PC-9 (cell line): ENCODE measurements around the gene ARPC4. TPM values are rescaled to one million over a fixed set of nuclear protein-coding genes. Genes with fewer than 3 reads are reported as not detected.

Experiments
- BruUV-seq: library from RNA; stranded (reverse); fragments of 400-500 nt; replicated peaks from 2 replicates; lab custom pipeline; 2021; lab: Mats Ljungman, UMichigan
- CTCF ChIA-PET: fragments of 300-600 bp; sonication (Branson Sonifier 250); formaldehyde crosslinking; loops from one replicate; lab custom pipeline; 2022; ENCODE audit warnings: antibody characterized with exemption; lab: Charles Lee
- POLR2A ChIA-PET: fragments of 300-600 bp; sonication (Branson Sonifier 250); formaldehyde crosslinking; loops from one replicate; lab custom pipeline; 2022; ENCODE audit warnings: antibody characterized with exemption; ENCODE audit not compliant: unreplicated experiment; lab: Charles Lee
- DNase-seq, 2 experiments: peaks; one replicate each; pipeline versions ENCODE4 v3.0.0 to v3.0.0-alpha.2; 2015 to 2022; ENCODE audit warnings: mixed read lengths in 1 of 2
- H2AFZ ChIP-seq: fragments of 200-600 bp; sonication (generic); 2 replicates; pipeline ENCODE4 v1.8.1; 2017; ENCODE audit warnings: antibody characterized with exemption
- H3F3A ChIP-seq: fragments of 200-600 bp; sonication (generic); 2 replicates; pipeline ENCODE4 v1.8.1; 2017; ENCODE audit warnings: antibody characterized with exemption, mild to moderate bottlenecking, low read depth; ENCODE audit not compliant: insufficient read depth
- H3K27ac ChIP-seq: fragments of 200-600 bp; sonication (generic); 2 replicates; pipeline ENCODE4 v1.6.1; 2016; ENCODE audit warnings: mixed run types
- H3K27me3 ChIP-seq: fragments of 200-600 bp; sonication (generic); 2 replicates; pipeline ENCODE4 v1.6.1; 2016; ENCODE audit warnings: low read depth, mixed run types; ENCODE audit not compliant: insufficient read depth
- H3K36me3 ChIP-seq: fragments of 200-600 bp; sonication (generic); 2 replicates; pipeline ENCODE4 v1.6.1; 2016; ENCODE audit warnings: low read depth, mixed run types
- H3K4me1 ChIP-seq: fragments of 200-600 bp; sonication (generic); replicated peaks from 2 replicates; pipeline ENCODE4 v1.6.1; 2016; ENCODE audit warnings: mixed run types; ENCODE audit not compliant: insufficient read depth
- H3K4me2 ChIP-seq: fragments of 200-600 bp; sonication (generic); 2 replicates; pipeline ENCODE4 v1.6.1; 2017; ENCODE audit warnings: mixed run types
- H3K4me3 ChIP-seq: fragments of 200-600 bp; sonication (generic); 2 replicates; pipeline ENCODE4 v1.6.1; 2016; ENCODE audit warnings: mixed run types
- H3K79me2 ChIP-seq: fragments of 200-600 bp; sonication (generic); 2 replicates; pipeline ENCODE4 v1.6.1; 2017; ENCODE audit warnings: low read depth, mixed run types
- H3K9me2 ChIP-seq: fragments of 200-600 bp; sonication (generic); 2 replicates; pipeline ENCODE4 v1.8.1; 2017; ENCODE audit warnings: mild to moderate bottlenecking; ENCODE audit not compliant: insufficient read depth
- H3K9me3 ChIP-seq: fragments of 200-600 bp; sonication (generic); 2 replicates; pipeline ENCODE4 v1.8.1; 2016; ENCODE audit warnings: low read depth; ENCODE audit not compliant: insufficient read depth
- H4K20me1 ChIP-seq: fragments of 200-600 bp; sonication (generic); 2 replicates; pipeline ENCODE4 v1.8.1; 2017; ENCODE audit not compliant: insufficient read depth
- CTCF ChIP-seq: fragments of 200-600 bp; sonication (generic); conservative IDR thresholded peaks from 2 replicates; pipeline ENCODE4 v1.6.1; 2017; ENCODE audit warnings: mixed run types, antibody characterized with exemption, mild to moderate bottlenecking, moderate library complexity
- EZH2 ChIP-seq: fragments of 200-600 bp; sonication (generic); IDR thresholded peaks from 2 replicates; pipeline ENCODE4 v1.8.0; 2017; ENCODE audit warnings: antibody characterized with exemption, low read depth
- intact Hi-C: fragments of 100-400 bp; cut with micrococcal nuclease; formaldehyde crosslinking; loops from one replicate; pipeline ENCODE4 v1.10.0; 2022; ENCODE audit not compliant: unreplicated experiment
- total RNA-seq: library from RNA; stranded (reverse); gene quantifications from 2 replicates; pipeline ENCODE4 v1.2.3, GENCODE V29; 2021

The ARPC4 gene
- total RNA-seq, 1 experiment from 2014 or later: 127 TPM

GRCh38 chr3:9833078-9833477, 40.2 kb downstream of the ARPC4 start:
- BruUV-seq: no TSS peak
- intact Hi-C loops: no loop called here
- no peaks in the 10 kb centered on the region for H3K36me3 ChIP-seq
- CTCF ChIA-PET: no interaction called here
- H2AFZ ChIP-seq: no peak overlapping the region
- H3K9me2 ChIP-seq: no peaks in the 10 kb centered on the region; the same call in 1 of the 2 replicates
- H3K4me1 ChIP-seq: no peaks in the 10 kb centered on the region
- no peaks in the 10 kb centered on the region for H3K79me2 ChIP-seq
- POLR2A ChIA-PET: no interaction called here
- H3K27ac ChIP-seq: no peak overlapping the region
- H3K27me3 ChIP-seq: no peaks in the 10 kb centered on the region
- H3K4me3 ChIP-seq: no peak overlapping the region
- DNase-seq: no peak
- no peaks in the 10 kb centered on the region for H3K9me3 ChIP-seq
- H4K20me1 ChIP-seq: no peaks in the 10 kb centered on the region
- no peak for TF ChIP-seq CTCF
- TF ChIP-seq EZH2: no peak
- H3F3A ChIP-seq: peaks cover 5% of the 10 kb centered on the region; the same call in 1 of the 2 replicates
- no peak overlapping the region for H3K4me2 ChIP-seq

GRCh38 chr3:9834520-9835380, 41.9 kb downstream of the ARPC4 start:
- TF ChIP-seq CTCF: no peak
- TF ChIP-seq EZH2: no peak
- no peak overlapping the region for H3K27ac ChIP-seq
- H3K4me3 ChIP-seq: no peak overlapping the region
- intact Hi-C loops: no loop called here
- no peaks in the 10 kb centered on the region for H3K4me1 ChIP-seq
- no peak for DNase-seq
- no peaks in the 10 kb centered on the region; the same call in 1 of the 2 replicates for H3K9me2 ChIP-seq
- no TSS peak for BruUV-seq
- peaks cover 5% of the 10 kb centered on the region; the same call in 1 of the 2 replicates for H3F3A ChIP-seq
- H3K79me2 ChIP-seq: no peaks in the 10 kb centered on the region
- no peaks in the 10 kb centered on the region for H3K36me3 ChIP-seq
- POLR2A ChIA-PET: no interaction called here
- no peak overlapping the region for H2AFZ ChIP-seq
- H4K20me1 ChIP-seq: no peaks in the 10 kb centered on the region
- CTCF ChIA-PET: no interaction called here
- no peaks in the 10 kb centered on the region for H3K27me3 ChIP-seq
- H3K9me3 ChIP-seq: no peaks in the 10 kb centered on the region
- no peak overlapping the region for H3K4me2 ChIP-seq

- POLR2A ChIA-PET: no interaction called here
These were observed 45.1 kb downstream of the ARPC4 start for GRCh38 chr3:9837701-9838582.

More at GRCh38 chr3:9837701-9838582, 45.1 kb downstream of the ARPC4 start:
- H3K79me2 ChIP-seq: peaks cover 13% of the 10 kb centered on the region
- intact Hi-C loops: no loop called here
- H3F3A ChIP-seq: peaks cover 5% of the 10 kb centered on the region
- no peak overlapping the region for H3K4me3 ChIP-seq
- no peaks in the 10 kb centered on the region; the same call in 1 of the 2 replicates for H4K20me1 ChIP-seq
- BruUV-seq: no TSS peak
- TF ChIP-seq EZH2: no peak
- no peak for TF ChIP-seq CTCF
- CTCF ChIA-PET: interaction anchor here (0.6 kb wide), 2 partner anchors 10 to 95 kb away, joined by 3 to 7 read pairs; no protein-coding TSS in a partner anchor
- H3K9me2 ChIP-seq: no peaks in the 10 kb centered on the region; the same call in 1 of the 2 replicates
- no peaks in the 10 kb centered on the region for H3K27me3 ChIP-seq
- peaks cover 8% of the 10 kb centered on the region; the same call in 1 of the 2 replicates for H3K4me1 ChIP-seq
- no peak overlapping the region for H2AFZ ChIP-seq
- H3K36me3 ChIP-seq: peaks cover 11% of the 10 kb centered on the region
- no peaks in the 10 kb centered on the region for H3K9me3 ChIP-seq
- no peak overlapping the region for H3K4me2 ChIP-seq
- no peak overlapping the region for H3K27ac ChIP-seq
- no peak for DNase-seq
